B cell (primary cell): ENCODE data around the gene SLC39A12.

Experiments
- CTCF ChIP-seq: fragments of 200-600 bp; IDR thresholded peaks from one replicate; pipeline ENCODE4 v1.8.0; 2022; ENCODE audit warnings: antibody characterized with exemption, mild to moderate bottlenecking
- EZH2 ChIP-seq: IDR thresholded peaks from 2 replicates; pipeline ENCODE4 v1.6.1; 2012; ENCODE audit warnings: borderline replicate concordance, low read depth, mild to moderate bottlenecking, moderate library complexity, low read length; ENCODE audit not compliant: insufficient read depth, poor library complexity, severe bottlenecking

GRCh38 chr10:17906002-17906401 lies 45.7 kb upstream of the SLC39A12 start:
- no peak for TF ChIP-seq CTCF
- TF ChIP-seq EZH2: no peak
